GM23248 (cell line): ENCODE results near the gene CHST12.

Experiments used
- EZH2 ChIP-seq: fragments of 200-600 bp; sonication (generic); IDR thresholded peaks from 2 replicates; pipeline ENCODE4 v1.6.1; 2018; ENCODE audit warnings: antibody characterized with exemption, mild to moderate bottlenecking; ENCODE audit not compliant: insufficient read depth, poor library complexity, severe bottlenecking
- EZH2phosphoT487 ChIP-seq: fragments of 200-600 bp; sonication (generic); IDR thresholded peaks from 2 replicates; pipeline ENCODE4 v1.6.1; 2018; ENCODE audit warnings: antibody characterized with exemption, moderate library complexity, mild to moderate bottlenecking, low read depth; ENCODE audit not compliant: insufficient read depth

DNA sequence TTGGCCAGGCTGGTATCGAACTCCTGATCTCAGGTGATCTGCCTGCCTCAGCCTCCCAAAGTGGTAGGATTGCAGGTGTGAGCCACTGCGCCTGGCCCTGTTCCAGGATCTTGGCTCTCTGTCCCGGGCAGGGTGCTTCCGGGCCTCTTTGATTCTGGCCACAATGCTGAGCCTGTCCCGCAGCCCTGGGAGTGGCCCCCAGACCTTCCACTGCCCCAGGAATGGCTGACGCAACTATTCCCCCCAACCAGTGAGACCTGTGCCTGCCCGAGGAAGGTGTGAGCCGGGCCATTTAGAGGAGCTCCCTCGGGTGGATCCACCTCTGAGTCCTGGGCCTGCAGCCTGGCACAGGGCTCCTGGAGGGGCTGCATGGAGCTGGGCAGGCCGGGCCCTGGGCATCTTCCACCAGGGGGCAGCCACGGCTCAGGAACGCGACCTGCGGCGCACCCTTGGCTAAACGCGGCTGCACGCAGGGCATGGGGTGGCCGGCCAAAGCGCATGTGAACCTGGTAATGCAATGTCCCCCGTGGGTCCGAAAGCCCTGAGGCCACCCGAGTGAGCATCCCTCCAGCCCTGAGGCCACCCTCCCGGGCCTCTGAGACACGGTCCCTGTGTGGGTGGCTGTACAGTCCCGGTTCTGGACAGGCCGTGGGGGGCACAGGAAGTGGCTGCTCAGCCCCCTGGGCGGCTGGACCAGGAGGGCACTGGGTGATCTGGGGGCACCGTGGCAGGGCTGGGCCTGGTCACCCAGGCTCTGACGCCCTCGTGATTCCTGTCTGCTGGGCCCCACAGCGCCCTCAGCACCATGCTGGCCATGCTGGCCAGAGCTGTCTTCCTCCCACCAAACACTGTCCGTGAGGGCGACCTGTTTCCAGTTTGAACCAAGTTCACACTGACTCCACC lies 48.0 kb downstream of the CHST12 start:
- TF ChIP-seq EZH2phosphoT487 = no peak
- no peak for TF ChIP-seq EZH2
